Measurements from ENCODE around the gene LYZL4. TPM values are rescaled to one million over a fixed set of nuclear protein-coding genes. Genes with fewer than 3 reads are reported as not detected.

Gene LYZL4
- polyA plus RNA-seq, 1 of the 3 experiments (the other 2 are of a cell fraction): not detected

- no peak overlapping the region for H3K9ac ChIP-seq
- no peaks in the 10 kb centered on the region for H3F3A ChIP-seq (replicated peaks; ENCODE audit: insufficient read depth)
- no peak overlapping the region for H3K27ac ChIP-seq (ENCODE audit: low read depth in 2 of 2, low read length in 1 of 2)
- H3K9me2 ChIP-seq: no peaks in the 10 kb centered on the region
- no peaks in the 10 kb centered on the region for H3K36me3 ChIP-seq (replicated peaks in 1 of 2; ENCODE audit: control insufficient read depth in 1 of 2, insufficient read depth in 2 of 2, low read length in 1 of 2)
- ChIA-PET CTCF (no interaction called here), POLR2A (no interaction called here)
- H3K27me3 ChIP-seq (ENCODE audit: insufficient read depth): no peaks in the 10 kb centered on the region
- no peaks in the 10 kb centered on the region for H3K79me2 ChIP-seq (ENCODE audit: insufficient read depth)
- H4K20me1 ChIP-seq (ENCODE audit: insufficient read depth): no peaks in the 10 kb centered on the region
- no peak for TF ChIP-seq GATA2 (CRISPR knock-in tag; IDR thresholded peaks at IDR 0.05)
- TF ChIP-seq POLR2AphosphoS5 (IDR thresholded peaks at IDR 0.05; ENCODE audit: low read depth, low read length): no peak
- no peak for TF ChIP-seq NFIC (IDR thresholded peaks at IDR 0.05; ENCODE audit: borderline replicate concordance)
- no peak for TF ChIP-seq CTCF (IDR thresholded peaks at IDR 0.05)
- TF ChIP-seq YY1 (IDR thresholded peaks at IDR 0.05; ENCODE audit: low read depth): no peak
- TF ChIP-seq REST (IDR thresholded peaks at IDR 0.05; ENCODE audit: low read depth, low read length): no peak
- TF ChIP-seq RCOR1 (IDR thresholded peaks at IDR 0.05; ENCODE audit: low read length): no peak
- TF ChIP-seq TCF12 (IDR thresholded peaks at IDR 0.05): no peak
- H3K4me1 ChIP-seq (ENCODE audit: control insufficient read depth in 1 of 2, insufficient read depth in 2 of 2, low read depth in 1 of 2, low read length in 1 of 2): no peaks in the 10 kb centered on the region
- no peak overlapping the region for H3K4me3 ChIP-seq (ENCODE audit: low read depth in 2 of 2, low read length in 1 of 2)
- no peak overlapping the region for H3K4me2 ChIP-seq
- WGBS (ENCODE audit: low lambda C conversion rate): 0% methylated on average over 1 of the region's 1 CpG
- H2AFZ ChIP-seq (ENCODE audit: low read depth): no peak overlapping the region
- DNase-seq: no peak
- no peaks in the 10 kb centered on the region for H3K9me3 ChIP-seq
Observed at GRCh38 chr3:42368861-42369260, 41.5 kb downstream of the LYZL4 start.

GRCh38 chr3:42367903-42368302 lies 42.5 kb downstream of the LYZL4 start:
- Histone ChIP-seq H3F3A (replicated peaks; ENCODE audit: insufficient read depth) (no peaks in the 10 kb centered on the region), H3K9me2 (no peaks in the 10 kb centered on the region), H3K4me1 (ENCODE audit: control insufficient read depth in 1 of 2, insufficient read depth in 2 of 2, low read depth in 1 of 2, low read length in 1 of 2) (no peaks in the 10 kb centered on the region), H3K79me2 (ENCODE audit: insufficient read depth) (no peaks in the 10 kb centered on the region), H3K4me2 (no peak overlapping the region), H3K36me3 (replicated peaks in 1 of 2; ENCODE audit: control insufficient read depth in 1 of 2, insufficient read depth in 2 of 2, low read length in 1 of 2) (no peaks in the 10 kb centered on the region), H4K20me1 (ENCODE audit: insufficient read depth) (no peaks in the 10 kb centered on the region), H3K9ac (no peak overlapping the region), H3K9me3 (no peaks in the 10 kb centered on the region), H3K27ac (ENCODE audit: low read depth in 2 of 2, low read length in 1 of 2) (no peak overlapping the region), H3K4me3 (ENCODE audit: low read depth in 2 of 2, low read length in 1 of 2) (no peak overlapping the region), H3K27me3 (ENCODE audit: insufficient read depth) (no peaks in the 10 kb centered on the region), H2AFZ (ENCODE audit: low read depth) (no peak overlapping the region)
- 20% methylated on average over 4 of the region's 4 CpGs for WGBS (ENCODE audit: low lambda C conversion rate)
- TF ChIP-seq NRF1 (IDR thresholded peaks at IDR 0.05; ENCODE audit: low read depth, low read length): no peak
- ChIA-PET CTCF (no interaction called here), POLR2A (no interaction called here)
- DNase-seq: no peak
